Mesodermal cell (in vitro differentiated cells): Measurements from ENCODE around the gene TCERG1L.

Experiments used
- H3K27ac ChIP-seq: 2 replicates; pipeline ENCODE4 v1.7.0; 2013; ENCODE audit warnings: mild to moderate bottlenecking, low read depth, low read length, moderate library complexity; ENCODE audit not compliant: severe bottlenecking
- H3K36me3 ChIP-seq: 2 replicates; pipeline ENCODE4 v1.7.1; 2013; ENCODE audit warnings: mild to moderate bottlenecking, low read length, moderate library complexity; ENCODE audit not compliant: control insufficient read depth, insufficient read depth
- H3K4me1 ChIP-seq: one replicate; pipeline ENCODE4 v1.7.1; 2013; ENCODE audit warnings: mild to moderate bottlenecking, low read length; ENCODE audit not compliant: insufficient read depth, control insufficient read depth, poor library complexity, severe bottlenecking
- H3K4me3 ChIP-seq: 2 replicates; pipeline ENCODE4 v1.7.0; 2013; ENCODE audit warnings: low read length, control low read depth, mild to moderate bottlenecking; ENCODE audit not compliant: insufficient read depth, poor library complexity, severe bottlenecking; ENCODE audit errors: extremely low read depth
- H3K9me3 ChIP-seq: 2 replicates; pipeline ENCODE4 v1.7.1; 2013; ENCODE audit warnings: mild to moderate bottlenecking, low read length, moderate library complexity; ENCODE audit not compliant: control insufficient read depth
- WGBS, 2 experiments: methylation state at CpG; one replicate each; pipeline ENCODE4 v1.1.5; 2013; ENCODE audit warnings: missing lambda C conversion rate in 2 of 2; ENCODE audit not compliant: insufficient coverage in 2 of 2; 5-methylcytosine and 5-hydroxymethylcytosine counted together

TCERG1L gene

DNA sequence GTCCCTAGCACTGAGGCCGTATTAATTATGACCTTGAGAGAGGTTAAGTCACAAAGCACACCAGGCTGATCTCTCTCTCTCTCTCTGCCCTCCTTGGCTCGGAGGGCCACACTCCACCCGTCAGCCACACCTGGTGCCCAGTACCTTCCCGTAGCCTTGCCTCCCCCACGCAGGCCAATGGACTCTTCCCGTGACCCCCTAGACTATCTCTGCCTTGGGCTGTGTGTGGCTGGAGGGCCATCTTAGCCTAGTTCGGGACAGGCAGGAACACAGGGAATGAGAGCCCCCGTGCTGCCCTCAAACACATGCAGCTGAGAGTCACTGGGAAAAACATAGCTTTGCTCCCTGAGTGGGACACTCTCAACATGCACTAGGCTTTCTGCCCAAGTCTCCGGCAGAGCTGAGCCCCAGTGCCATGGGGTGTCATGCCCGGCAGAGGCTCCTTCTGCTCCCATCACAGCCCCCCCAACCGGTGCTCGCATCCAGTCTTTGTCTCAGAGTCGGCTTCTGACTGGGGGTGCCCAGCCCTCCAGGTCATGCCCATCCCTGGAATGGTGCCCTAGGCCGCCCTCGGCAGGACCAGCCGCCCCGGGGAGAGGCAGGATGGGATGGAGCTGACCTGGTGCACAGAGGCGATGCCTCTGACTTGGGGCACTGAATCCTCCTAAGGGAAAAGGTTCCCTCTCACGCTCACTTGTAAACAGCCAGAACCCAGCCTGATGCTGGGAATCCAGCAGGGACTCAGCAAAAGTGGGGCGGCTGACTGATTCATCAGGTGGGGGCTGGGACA is 63.0 kb downstream of the TCERG1L start:
- H3K4me3 ChIP-seq, result no peak overlapping the region
- H3K36me3 ChIP-seq, result no peaks in the 10 kb centered on the region
- peaks cover 15% of the 10 kb centered on the region for H3K4me1 ChIP-seq
- no peak overlapping the region for H3K27ac ChIP-seq
- 93 to 94% methylated on average over 17 to 20 of the region's 20 CpGs for WGBS, 2 experiments
- no peaks in the 10 kb centered on the region for H3K9me3 ChIP-seq

DNA sequence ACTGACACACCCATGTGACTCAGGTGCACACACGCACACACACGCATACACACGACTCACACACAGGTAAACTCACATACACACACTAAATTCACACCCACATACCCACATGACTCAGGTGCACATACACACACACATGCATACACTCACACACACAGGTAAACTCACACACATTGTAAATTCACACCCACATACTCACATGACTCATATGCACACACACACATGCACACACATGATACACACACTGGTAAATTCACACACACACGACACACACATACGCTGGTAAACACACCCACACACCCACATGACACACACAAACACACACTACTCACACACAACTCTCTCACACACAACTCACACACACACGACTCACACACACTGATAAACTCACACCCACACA is 63.6 kb downstream of the TCERG1L start:
- WGBS, 2 experiments, result 80 to 84% methylated on average over 5 to 6 of the region's 6 CpGs
- H3K4me1 ChIP-seq, result peaks cover 15% of the 10 kb centered on the region
- no peak overlapping the region for H3K27ac ChIP-seq
- no peaks in the 10 kb centered on the region for H3K36me3 ChIP-seq
- no peak overlapping the region for H3K4me3 ChIP-seq
- H3K9me3 ChIP-seq, result no peaks in the 10 kb centered on the region

DNA sequence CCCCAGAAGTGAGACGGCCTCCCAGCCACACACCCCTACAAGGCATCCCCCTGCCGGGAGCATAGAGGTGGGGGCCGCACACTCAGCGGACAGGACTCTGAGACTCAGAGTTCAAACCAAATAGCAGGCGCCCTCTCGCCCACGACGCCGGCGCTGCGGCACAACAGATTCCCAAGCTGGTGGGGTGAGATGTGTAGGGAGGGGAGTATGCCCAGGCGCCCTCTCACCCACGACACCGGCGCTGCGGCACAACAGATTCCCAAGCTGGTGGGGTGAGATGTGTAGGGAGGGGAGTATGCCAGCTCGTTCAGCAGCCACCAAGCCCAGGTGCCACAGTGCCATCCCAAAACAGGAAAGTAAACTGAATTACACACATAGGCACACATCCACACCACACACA is 64.7 kb downstream of the TCERG1L start:
- no peaks in the 10 kb centered on the region for H3K9me3 ChIP-seq
- 88 to 96% methylated on average over 10 to 12 of the region's 17 CpGs for WGBS, 2 experiments
- H3K36me3 ChIP-seq, result no peaks in the 10 kb centered on the region
- H3K4me1 ChIP-seq, result peaks cover 15% of the 10 kb centered on the region
- H3K4me3 ChIP-seq, result no peak overlapping the region
- no peak overlapping the region for H3K27ac ChIP-seq

DNA sequence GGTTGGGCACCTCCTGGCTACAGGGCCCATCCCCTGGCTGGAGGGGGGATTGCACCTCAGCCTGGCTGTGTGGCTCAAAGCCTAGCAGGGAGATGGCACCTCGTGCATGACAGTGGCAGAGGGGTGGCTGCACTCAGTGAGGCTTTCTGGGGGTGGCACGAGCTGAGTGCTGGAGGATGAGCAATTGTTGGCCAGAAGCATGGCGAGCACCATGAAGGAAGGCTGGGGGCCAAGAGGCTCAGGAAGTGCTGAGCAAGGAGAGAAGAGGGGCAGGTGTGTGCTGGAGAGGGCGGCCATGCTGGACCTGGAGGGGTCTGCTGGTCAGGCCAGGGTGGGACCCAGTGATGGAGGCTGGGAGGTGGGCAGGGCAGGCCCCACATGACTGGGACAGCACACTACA is 65.4 kb downstream of the TCERG1L start:
- Histone ChIP-seq H3K27ac (no peak overlapping the region), H3K36me3 (no peaks in the 10 kb centered on the region), H3K4me3 (no peak overlapping the region), H3K9me3 (no peaks in the 10 kb centered on the region), H3K4me1 (peaks cover 15% of the 10 kb centered on the region)
- WGBS, 2 experiments, result 94 to 97% methylated on average over 4 of the region's 4 CpGs

DNA sequence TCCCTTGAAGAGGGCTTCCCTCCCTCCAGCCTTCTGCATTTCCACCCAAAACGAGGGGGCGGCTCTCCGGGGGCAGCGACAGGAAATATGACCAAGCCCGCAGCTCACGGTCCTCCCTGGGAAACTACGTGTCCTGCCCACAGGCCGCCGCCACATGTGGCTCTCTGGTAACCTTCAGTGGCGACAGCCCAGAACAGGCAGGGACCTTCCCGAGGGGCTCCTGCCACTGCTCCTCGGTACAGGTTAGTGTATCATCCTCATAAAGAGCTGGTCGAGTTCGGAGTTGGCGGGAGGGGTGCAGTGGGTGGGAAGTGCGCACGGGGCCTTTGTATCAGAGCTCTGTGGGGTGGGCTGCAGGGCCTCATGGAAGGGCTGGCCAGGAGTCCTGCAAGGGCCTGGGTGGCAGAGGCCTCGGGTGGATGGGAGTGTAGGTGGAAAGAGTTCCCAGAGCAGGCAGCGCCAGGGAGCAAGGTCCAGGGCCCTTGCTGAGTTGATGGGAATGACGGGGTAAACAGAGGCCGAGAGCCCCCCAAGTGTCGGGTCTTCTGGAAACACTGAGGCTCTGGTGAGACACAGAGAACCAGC is 66.0 kb downstream of the TCERG1L start:
- WGBS, 2 experiments, result 91 to 94% methylated on average over 22 of the region's 22 CpGs
- H3K4me3 ChIP-seq, result no peak overlapping the region

DNA sequence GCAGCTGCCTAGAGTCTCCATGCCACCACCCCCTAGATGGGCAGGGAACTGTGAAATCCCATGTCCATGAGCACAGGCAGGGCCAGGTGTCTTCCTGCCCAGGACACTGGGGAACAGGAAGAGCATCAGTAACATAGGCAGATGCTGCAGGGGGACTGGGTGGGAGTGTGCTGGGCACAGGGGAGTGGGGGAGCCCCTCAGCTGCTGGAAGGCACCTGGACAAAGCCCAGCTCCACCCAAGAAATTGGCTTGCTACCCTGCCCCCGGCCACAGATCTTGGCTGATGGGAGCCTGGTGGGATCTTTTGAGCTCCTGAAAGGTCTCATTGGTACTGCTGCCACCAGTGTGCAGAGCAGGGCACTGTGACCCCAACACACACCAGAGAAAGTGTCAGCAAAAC is 66.7 kb downstream of the TCERG1L start:
- Histone ChIP-seq H3K4me3 (no peak overlapping the region), H3K9me3 (no peaks in the 10 kb centered on the region), H3K36me3 (no peaks in the 10 kb centered on the region), H3K4me1 (peaks cover 3% of the 10 kb centered on the region), H3K27ac (no peak overlapping the region)
- WGBS, 2 experiments, result 100% methylated on average over 1 of the region's 1 CpG; no CpG with 5 or more reads in 1 of the 2 experiments

More for the DNA sequence above, 66.0 kb downstream of the TCERG1L start:
- Histone ChIP-seq H3K9me3 (no peaks in the 10 kb centered on the region), H3K27ac (no peak overlapping the region), H3K4me1 (peaks cover 10% of the 10 kb centered on the region), H3K36me3 (no peaks in the 10 kb centered on the region)

DNA sequence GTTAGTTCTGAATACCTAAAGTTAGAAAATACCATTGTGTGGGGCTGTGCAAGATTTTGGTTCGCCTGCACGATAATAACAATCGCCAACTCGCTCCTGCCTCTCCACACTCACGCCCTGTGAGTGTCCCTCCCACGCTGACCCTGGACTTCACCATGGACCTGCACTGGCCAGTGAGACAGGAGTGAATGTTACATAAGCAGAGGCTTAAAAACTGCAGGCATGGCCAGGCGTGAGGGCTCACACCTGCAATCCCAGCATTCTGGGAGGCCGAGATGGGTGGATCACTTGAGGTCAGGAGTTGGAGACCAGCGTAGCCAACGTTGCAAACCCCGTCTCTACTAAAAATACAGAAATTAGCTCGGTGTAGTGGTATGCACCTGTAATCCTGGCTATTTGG is 68.4 kb downstream of the TCERG1L start:
- Histone ChIP-seq H3K4me1 (no peaks in the 10 kb centered on the region), H3K36me3 (no peaks in the 10 kb centered on the region), H3K9me3 (no peaks in the 10 kb centered on the region), H3K27ac (no peak overlapping the region), H3K4me3 (no peak overlapping the region)
- 93% methylated on average over 11 of the region's 12 CpGs for WGBS, 2 experiments

DNA sequence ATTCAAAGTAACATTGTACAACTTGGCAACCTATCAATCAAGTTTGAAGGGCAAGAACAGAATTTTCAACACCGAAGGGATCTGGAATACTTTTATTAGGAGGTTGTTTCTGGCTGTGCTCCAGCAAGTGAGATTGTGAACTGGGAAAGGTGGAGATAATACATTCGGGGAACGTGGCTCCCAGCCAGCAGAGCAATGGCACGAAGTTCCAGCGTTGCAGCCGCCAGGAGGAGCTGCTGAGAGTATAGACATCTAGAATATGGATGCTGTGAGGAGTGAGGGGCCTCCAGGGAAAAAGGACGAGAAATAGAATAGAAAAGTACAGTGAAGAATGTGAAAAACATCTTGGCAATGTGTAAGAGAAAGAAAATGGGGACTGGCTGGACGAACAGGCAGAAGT is 69.5 kb downstream of the TCERG1L start:
- Histone ChIP-seq H3K36me3 (no peaks in the 10 kb centered on the region), H3K4me1 (no peaks in the 10 kb centered on the region), H3K9me3 (no peaks in the 10 kb centered on the region), H3K4me3 (no peak overlapping the region), H3K27ac (no peak overlapping the region)
- WGBS, 2 experiments, result 32 to 33% methylated on average over 7 to 8 of the region's 8 CpGs

DNA sequence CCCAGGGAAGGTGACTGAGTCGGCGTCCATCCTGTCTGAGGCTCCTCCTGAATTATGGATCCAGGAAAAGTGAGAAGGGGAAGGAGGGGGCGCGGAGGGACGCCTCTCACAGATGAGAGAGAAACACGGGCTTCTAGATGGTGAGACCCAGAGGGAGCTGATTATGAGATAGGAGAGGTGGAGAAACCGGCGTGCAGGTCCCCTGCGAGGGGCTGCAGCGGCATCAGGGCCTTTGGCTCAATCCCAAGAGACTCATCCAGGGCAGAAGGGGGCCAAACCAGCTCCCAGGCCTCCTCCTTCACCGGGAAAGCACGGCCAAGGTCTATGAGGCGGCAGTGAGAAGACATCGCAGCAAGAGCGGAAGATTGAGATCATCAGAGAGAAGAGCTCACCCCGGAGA is 70.8 kb downstream of the TCERG1L start:
- H3K4me1 ChIP-seq, result no peaks in the 10 kb centered on the region
- H3K4me3 ChIP-seq, result no peak overlapping the region
- H3K36me3 ChIP-seq, result no peaks in the 10 kb centered on the region
- no peak overlapping the region for H3K27ac ChIP-seq
- 93% methylated on average over 16 of the region's 16 CpGs for WGBS, 2 experiments
- H3K9me3 ChIP-seq, result no peaks in the 10 kb centered on the region

DNA sequence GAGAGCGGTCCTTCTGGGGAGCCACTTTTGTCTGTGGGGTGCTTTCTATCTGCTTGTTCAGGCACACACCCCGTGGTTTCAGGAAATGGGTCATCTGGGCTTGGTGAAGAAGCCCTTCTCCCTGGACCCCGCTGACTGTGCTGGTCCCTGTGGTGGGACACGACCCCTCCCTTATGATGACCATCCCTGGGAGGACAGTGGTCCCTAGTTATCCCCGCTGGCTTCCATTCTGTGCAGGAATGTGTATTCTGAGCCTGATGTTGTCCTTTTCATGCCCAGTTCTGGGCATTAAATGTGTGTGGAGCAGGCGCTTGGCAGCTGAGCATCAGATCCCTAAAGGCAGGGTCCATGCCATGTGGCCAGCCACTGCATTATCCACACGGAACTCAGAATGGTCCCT is 71.6 kb downstream of the TCERG1L start:
- Histone ChIP-seq H3K27ac (no peak overlapping the region), H3K36me3 (no peaks in the 10 kb centered on the region), H3K4me1 (no peaks in the 10 kb centered on the region), H3K9me3 (peaks cover 3% of the 10 kb centered on the region), H3K4me3 (no peak overlapping the region)
- WGBS, 2 experiments, result 97% methylated on average over 4 to 6 of the region's 7 CpGs

DNA sequence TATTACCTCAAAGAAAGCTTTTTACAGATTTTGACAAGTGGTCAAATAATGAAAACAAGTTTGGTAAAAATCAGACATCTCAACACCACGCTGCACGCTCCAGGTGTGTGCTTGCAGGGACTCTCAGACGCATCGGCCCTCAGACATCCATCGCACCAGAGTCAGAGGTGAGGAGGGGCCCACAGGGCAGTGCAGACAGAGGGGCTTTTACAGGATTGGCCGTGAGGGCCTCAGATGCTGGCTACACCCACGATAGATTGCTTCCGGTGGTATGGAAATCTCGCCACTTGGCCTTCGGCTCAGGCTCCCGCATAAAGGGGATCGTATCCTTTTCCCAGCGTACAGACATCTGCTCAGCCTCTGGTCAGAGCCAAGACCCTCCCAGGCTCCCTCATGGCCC is 72.1 kb downstream of the TCERG1L start:
- Histone ChIP-seq H3K4me3 (no peak overlapping the region), H3K4me1 (no peaks in the 10 kb centered on the region), H3K27ac (no peak overlapping the region), H3K36me3 (no peaks in the 10 kb centered on the region), H3K9me3 (peaks cover 6% of the 10 kb centered on the region)
- WGBS, 2 experiments, result 88 to 93% methylated on average over 11 to 13 of the region's 13 CpGs
